ENCODE measurements around the gene PNMA1.

Gene PNMA1

GRCh38 chr14:73750531-73750901 is 36.3 kb upstream of the PNMA1 start:
- no peak for DNase-seq

DNA sequence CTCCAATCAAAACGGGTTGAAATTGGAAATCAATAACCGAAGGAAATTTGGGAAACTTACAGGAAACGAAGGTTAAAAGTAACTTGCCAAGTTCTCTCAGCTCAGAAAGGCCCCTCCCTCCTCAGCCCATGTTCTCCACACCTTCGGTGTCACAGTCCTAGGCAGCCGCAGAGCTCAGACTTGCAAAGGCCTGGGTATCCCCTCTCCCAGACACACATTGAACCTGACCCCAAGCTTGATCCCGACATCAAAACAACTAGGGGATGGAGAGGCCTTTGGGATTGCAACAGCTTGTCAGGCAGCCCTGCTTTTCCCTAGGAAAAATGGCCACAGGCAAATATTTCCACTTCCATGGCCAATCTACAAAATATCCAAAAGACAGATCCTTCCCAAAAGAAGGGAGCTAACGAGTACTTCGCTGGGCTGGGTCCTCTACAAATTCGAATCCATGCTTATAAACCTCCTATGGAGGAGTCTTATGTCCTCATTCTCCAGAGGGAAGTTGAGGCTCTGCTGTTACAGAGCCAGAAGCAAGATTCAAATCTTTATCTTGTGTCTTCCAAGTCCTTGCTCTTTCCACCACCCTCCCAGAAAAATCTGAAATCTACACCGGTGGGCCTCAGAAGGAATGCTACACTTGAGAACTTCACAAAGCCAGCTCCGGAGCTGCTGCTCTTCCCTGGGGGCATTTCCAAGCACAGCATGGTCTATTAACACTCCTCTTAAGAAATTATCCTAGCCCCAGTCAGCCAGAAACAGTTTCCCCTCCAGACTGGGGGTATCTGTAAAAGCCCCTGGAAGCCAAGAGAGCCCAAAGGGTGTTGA is 35.7 kb upstream of the PNMA1 start:
- no peak for DNase-seq

DNA sequence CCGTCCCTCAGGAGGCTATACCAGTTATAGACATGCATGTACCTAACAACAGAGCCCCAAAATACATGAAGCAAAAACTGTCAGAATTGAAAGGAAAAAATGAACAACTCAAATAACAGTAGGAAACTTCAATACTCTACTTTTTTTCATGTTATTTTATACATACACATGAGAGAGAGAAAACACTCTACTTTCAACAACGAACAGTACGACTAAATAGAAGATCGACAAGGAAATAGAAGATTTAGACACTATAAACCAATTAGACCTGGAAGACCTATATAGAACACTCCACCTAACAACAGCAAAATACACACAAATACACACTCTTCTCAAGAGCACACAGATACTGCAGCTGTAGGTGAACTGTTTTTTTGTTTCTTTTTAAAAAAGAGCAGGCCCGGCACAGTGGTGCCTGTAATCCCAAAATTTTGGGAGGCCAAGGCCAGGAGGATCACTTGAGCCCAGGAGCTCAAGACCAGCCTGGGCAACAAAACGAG is 34.7 kb upstream of the PNMA1 start:
- DNase-seq, result no peak

DNA sequence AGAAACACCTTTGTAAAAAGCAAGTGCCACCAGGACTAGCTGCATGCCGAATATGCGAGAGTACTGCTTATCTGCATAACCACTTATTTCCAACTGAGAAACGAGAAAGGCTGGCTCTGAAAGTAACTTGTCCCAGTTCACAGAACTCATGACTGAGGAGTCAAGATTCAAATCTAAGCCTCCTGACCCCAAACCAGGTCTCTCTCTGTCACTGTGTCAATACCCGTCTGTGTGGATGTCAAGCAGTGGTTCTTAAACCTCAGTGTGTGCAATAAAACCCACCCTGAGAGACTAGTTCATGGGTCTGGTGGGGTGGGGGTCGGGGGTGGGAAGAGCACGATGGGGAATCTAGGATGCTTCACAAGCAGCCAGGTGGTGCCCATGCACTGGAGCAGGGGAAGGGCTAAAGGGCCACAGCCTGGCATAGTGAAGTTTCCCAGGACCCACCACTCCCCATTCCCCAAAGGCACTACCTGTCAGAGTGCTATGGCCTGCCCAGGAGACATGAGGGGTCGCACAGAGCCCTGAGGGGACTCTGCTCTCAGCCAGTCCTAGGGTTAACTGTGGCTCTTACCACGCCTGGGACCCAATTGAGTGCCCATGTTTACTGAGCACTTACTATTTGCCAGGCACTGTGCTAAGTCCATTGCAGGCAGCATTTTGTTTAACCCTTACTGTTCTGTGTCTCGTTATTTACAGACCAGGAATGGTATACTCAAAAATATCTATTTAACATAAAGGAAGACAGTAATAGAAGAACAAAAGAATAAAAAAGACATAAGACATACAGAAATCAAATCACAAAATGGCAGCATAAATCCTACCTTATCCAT is 33.4 kb upstream of the PNMA1 start:
- no peak for DNase-seq

DNA sequence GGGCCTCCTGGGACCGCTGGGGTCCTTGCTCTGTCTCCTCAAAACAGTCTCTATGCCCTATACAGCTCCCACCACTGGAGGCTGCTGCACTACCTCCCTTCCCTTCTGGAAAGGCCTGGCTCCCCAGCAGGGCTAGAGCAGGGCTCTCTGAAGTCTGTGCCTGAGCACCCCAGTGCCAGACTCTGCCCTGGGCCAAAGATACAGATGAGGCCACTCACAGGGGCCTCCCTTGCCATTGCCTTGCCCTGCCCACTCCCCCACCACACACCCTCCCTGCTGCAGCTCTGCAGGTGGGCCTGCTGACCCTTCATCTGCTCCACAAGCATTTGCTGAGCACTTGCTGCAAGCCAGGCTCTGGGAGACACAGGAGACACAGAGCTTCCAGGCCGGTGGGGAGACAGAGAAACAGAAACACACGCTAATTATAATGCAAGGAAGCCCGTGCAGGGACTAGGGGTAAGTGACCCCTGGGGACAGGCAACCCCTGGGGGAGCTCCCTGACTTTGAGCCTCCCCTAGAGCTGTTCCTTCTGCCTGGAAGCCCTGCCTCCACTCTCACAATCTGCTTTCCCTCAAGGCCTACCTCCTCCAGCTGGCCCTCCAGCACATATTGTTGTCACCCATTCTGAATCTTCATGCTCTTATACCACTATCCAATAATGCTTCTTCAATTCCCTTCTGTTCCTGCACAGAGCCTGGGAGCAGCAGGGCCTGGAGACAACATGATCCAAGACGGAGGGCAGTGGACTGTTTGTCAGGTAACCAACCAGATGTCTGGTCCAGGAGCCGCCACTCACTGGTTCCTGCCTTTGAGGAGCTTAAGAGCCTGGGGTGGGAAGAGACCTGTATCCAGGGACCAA is 32.6 kb upstream of the PNMA1 start:
- no peak for DNase-seq

DNA sequence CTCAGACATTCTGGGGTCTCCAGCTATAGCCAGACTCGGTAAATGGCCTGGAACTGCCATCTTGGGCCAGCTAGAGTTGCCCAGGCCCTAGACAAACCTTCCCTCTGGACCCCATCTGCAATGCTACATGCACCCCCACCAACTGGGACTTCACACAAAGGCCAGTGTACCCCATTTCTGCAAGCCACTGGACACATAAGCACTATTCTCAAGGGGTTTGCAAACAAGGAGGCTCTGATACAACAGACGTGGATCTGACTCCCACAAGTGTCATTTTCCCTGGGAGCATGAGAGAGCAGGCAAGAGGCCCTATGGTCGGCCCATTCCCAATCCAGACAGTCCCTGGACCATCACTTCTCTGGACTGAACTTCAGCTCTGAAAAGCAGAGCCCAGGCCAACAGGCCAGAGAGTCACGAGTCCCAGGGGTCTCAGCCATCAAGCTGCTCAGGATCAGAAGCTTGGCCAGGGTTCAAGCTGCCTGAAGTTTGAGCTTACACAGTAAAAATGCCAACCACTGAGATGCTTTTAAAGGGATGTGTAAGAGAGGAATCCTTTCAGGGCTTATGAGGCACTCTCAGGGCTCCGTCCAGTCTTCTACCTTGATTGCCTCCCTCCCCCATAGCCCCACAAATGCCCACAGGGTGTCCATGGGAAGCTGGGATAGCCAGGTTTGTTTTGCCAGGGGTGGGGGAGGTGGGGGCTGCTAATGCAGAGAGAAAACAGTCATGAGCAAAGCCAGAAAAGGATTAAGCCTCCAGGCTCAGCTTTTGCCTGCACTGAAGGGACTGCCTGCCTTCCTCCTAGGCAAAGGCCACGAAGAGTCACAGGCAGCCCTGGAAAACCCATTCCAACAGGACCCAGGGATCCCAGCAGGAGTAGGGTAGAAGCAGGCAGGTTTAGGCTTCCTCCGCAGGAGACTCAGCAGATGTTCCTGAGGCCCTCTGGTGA is 31.7 kb upstream of the PNMA1 start:
- no peak for DNase-seq

DNA sequence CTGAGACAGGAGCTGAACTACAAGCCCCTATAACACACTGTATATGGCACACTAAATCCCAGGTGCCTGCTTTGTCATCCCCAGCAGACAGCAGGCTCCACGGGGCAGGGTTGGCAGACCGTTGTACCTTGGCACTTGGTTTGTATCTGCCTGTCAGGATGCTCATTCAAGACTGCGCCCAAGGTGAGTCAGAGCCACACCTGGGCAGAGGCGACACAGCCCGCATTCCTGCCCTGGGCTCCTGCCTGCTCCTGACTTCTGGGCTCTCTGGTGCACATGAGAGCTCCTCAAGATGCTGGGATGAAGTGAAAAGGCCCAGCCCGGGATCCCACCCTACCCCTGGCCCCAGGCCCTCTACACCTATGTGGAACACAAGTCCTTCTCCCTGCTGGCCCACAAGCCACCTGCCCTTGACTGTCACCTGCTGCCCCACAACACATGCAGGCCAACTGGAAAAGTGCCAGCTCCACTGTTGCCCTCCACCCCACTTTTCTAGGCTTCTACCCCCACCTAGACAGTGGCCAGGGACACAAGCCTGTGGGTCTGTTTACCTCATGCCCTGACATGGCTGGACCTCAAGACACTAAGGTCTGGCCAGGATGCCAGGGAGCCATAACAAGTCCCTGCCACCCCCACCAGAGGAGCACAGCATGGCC is 30.8 kb upstream of the PNMA1 start:
- DNase-seq, result no peak

DNA sequence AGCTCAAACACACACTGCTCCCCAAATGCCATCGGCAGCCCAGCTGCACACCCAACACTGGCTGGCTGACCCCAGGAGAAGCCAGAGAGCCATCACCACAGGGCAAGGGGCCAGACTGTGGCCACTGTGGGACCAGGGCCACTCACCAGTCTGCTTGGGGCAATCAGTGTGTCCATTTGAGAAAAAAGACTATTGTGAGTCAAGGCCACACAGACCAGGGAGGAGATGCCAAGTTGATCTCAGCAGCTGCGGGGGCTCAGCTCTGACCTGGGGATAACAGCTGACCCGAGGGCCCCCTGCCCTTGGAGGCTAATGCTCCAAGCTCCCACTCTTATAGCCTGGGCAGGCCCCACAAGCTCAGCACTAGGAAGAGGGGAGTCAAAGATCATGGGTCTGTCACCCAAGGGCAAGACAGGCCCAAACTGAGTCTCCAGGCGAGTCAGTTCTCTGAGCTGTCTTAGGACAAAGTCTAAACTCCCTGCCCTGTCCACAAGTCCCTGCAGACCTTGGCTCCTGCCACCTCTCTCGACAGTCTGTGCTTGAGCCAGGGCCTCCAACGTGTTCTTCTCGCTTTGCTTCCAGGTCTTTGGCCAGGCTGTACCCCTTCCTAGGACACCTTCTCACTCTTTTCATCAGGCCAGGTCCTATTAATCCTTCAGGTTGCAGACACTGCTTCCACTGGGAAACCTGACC is 30.1 kb upstream of the PNMA1 start:
- no peak for DNase-seq

DNA sequence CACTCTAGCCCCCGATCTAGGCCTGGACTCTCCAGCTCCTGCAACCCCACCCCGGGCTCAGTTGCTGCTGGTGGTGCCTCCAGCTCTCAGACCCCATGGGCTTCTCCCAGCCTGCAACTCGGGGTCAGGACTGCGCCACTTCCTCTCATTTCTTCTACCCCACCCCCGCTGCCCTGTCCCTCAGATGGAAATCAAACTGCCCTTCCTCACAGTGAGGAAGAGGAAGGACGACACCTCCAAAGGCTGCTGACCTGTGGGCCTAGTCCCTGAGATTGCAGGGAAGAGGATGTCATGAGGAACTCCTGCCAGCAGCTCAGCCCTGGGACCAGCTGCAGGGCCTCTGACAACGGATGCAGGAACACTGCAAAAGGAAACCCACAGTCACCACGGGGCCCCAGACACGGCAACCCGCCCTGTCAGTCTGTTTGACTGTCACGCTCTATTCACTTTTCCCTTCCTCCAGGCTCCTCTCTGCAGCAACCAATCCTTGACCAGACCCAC is 29.3 kb upstream of the PNMA1 start:
- no peak for DNase-seq

DNA sequence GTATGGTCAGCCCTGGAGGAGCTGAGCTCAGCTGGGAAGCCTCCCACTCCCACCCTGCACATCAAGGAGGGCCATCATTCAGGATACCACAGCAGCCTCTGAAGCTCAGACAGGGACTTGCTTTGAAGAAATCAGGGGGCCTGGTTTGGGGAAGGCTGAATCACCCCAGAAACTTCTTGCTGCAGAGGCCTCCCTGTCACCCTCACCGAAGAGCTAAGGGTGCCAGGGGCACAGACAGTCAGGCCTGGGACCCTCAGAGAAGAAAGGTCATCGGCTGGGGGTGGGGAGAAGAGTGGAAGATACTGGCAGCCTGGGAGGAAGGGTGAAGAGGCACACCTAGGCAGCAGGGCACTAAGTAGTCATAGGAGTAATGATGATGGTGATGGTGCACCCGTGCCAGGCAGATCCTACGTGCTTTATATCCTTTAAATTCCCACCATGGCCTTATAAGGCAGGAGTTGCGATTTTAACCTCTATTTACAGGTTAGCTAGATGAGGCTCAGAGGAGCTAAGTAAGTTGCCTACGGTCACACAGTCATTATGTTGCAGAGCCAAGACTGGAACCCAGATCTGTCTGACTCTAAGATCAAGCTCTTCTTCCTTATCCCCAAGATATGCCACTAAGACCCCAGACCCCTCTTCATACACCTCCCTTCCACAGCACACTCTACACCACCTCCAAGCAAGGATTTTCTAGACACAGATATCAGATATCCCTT is 28.5 kb upstream of the PNMA1 start:
- no peak for DNase-seq

DNA sequence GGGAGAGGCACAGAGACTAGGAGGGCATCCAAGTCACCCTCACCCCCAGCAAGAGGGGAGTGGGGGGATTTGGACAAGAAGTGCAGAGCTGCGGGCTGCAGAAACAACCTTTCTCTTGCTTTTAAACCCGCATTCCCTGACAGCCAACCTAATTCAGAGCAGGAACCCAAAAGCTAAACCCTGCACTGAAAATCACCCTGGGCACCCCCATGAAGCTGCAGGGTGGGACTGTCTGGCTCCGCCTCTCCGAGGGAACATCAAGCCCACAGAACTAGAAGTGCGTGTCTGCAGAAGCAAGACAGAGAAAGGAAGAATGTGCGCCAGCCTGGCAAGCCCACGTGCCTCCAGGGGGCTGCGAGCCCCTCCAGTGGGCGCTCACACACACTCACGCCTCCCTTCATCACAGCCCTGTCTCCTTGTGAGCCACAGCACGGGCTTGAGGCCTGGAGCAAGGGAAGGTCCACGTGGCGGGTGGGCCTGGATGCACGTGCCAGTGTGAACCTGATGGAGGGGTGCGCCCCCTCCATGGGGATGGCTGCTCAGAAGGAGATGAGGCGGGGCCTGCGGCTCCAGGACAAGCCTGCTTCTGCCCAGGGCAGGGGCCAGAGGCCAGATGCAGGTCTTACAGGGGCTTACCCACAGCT is 27.8 kb upstream of the PNMA1 start:
- DNase-seq, result no peak

- no peak for DNase-seq
Observed at GRCh38 chr14:73741386-73741875, 27.2 kb upstream of the PNMA1 start.

DNA sequence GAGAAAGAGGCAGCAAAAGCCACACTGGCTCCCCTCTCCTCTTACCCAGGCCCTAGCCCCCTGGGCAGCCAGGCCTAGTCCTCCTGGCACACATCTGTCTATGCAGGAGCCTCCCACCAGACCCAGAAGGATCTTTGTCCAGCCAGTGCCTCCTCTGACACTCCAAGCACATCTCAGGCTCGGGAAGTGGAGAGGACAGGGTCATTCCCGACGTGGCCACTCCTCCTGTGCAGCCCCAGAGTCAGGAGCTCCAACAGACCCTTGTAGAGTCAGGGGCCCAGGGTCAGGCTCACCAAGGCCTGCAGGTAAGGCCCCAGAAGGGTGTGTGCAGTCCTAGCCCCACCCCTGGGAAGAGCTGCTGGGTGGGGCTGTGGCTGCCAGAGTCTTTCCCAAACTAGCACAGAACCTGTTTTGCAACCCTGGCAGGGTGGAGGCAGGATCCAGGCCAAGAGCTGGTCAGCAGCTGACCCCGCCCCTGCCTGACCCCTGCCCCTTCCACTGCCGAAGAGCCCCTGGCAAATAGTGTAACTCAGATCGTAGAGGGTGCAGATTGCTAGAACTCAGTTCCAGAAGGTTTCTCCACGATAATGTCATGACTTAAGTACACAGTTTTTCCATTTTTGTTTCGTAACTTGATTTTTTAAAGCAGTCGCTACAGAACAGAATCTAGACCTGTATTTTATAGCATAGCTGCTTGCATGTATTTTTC is 26.6 kb upstream of the PNMA1 start:
- no peak for DNase-seq

- no peak for DNase-seq
Observed at GRCh38 chr14:73739899-73740617, 25.9 kb upstream of the PNMA1 start.

DNA sequence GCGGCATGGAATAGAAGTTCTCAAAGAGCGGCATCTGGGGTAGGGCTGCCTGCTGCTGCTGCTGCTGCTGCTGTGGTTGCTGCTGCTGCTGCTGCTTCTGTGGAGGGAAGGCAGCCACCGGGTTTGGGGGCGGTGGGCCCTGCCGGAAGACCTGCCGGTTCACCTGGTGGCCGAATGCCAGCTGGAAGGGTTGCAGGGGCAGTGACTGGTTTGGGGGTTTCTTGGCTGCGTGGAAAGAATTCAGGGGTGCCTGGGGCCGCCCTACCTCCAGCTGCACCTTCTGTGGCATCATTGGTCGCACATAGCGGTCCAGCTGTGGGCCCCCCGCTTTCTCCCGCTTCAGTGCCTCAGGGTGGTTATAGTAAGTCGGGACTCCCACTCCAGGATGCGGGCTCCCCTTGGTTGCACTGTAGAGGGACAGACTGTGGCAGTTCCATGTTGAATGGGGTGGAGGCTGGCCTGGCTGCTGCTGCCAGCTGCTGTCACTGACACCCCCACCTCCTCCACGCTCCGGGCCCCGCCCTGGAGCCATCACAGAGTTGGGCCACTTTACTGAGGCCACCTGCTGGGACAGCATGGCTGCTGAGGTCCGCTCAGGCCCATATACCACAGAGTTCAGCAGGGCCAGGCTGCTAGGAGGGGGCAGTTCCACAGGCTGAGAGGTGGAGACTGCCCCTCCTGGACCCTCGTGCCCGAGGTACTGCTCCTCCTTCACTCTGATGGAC is 25.2 kb upstream of the PNMA1 start:
- no peak for DNase-seq

- no peak for DNase-seq
Observed at GRCh38 chr14:73738518-73739173, 24.5 kb upstream of the PNMA1 start.

Data from RPMI8226 (cell line).